ENCODE data around the gene CADM4. TPM values are rescaled to one million over a fixed set of nuclear protein-coding genes. Genes with fewer than 3 reads are reported as not detected.

Gene CADM4
- total and polyA plus RNA-seq, 9 of the 15 experiments (the other 6 are each of a cell fraction or from before 2014, with no cell fraction given), result 0.03 to 4.6 (median 1.3) TPM

GRCh38 chr19:43575156-43575950, 64.3 kb downstream of the CADM4 start, which contains the start of the genes PINLYP and XRCC1 (continued):
- no peak for TF ChIP-seq REST (IDR thresholded peaks at IDR 0.05; ENCODE audit: borderline replicate concordance)
- TF ChIP-seq REST (CRISPR knock-in tag; IDR thresholded peaks at IDR 0.05; ENCODE audit: low read depth), result no peak
- TF ChIP-seq ZNF79 (CRISPR knock-in tag; IDR thresholded peaks at IDR 0.05; ENCODE audit: low read depth), result no peak
- peak; percentile 13 for TF ChIP-seq NFYB (IDR thresholded peaks at IDR 0.05; ENCODE audit: extremely low read depth, insufficient read length)
- TF ChIP-seq RBBP5 (IDR thresholded peaks at IDR 0.05; ENCODE audit: borderline replicate concordance, insufficient read depth, low read length, poor library complexity, severe bottlenecking), result peak; percentile 66
- TF ChIP-seq ATF6 (CRISPR knock-in tag; IDR thresholded peaks at IDR 0.05), result no peak
- TF ChIP-seq CBFA2T3 (IDR thresholded peaks at IDR 0.05), result no peak
- peak; percentile 51; the same call in 1 of the 2 replicates for TF ChIP-seq HBP1 (CRISPR knock-in tag; IDR thresholded peaks at IDR 0.05)
- no peak for TF ChIP-seq ZNF140 (CRISPR knock-in tag; IDR thresholded peaks at IDR 0.05)
- no peak for TF ChIP-seq JUN (IDR thresholded peaks at IDR 0.05; ENCODE audit: borderline replicate concordance, low read depth, low read length)
- TF ChIP-seq JUN (CRISPR knock-in tag; IDR thresholded peaks at IDR 0.05; ENCODE audit: borderline replicate concordance), result no peak
- TF ChIP-seq ATF7 (IDR thresholded peaks at IDR 0.05), result peak; percentile 79; the same call in 1 of the 2 replicates
- TF ChIP-seq MAZ (CRISPR knock-in tag; conservative IDR thresholded peaks at IDR 0.05 in 1 of 2, IDR thresholded peaks at IDR 0.05 in 1 of 2), result peak; percentile 18 to 74; a peak in 3 of 4 replicates
- TF ChIP-seq CBX3 (IDR thresholded peaks at IDR 0.05; ENCODE audit: borderline replicate concordance in 1 of 2, low read length in 2 of 2), result no peak
